HEK293 (cell line): ENCODE measurements around the gene UROC1.

Source experiments
- CTCF ChIA-PET: fragments of 350-600 bp; formaldehyde crosslinking; extraction: SDS; loops from one replicate; lab custom pipeline; 2021; ENCODE audit warnings: antibody characterized with exemption; lab: Yijun Ruan, JAX
- POLR2A ChIA-PET: fragments of 300-600 bp; formaldehyde crosslinking; extraction: SDS; loops from one replicate; lab custom pipeline; 2020; ENCODE audit warnings: antibody characterized with exemption, inconsistent platforms; lab: Yijun Ruan, JAX
- H3K27ac ChIP-seq: fragments of 200-500 bp; sonication (Bioruptor generic); 2 replicates; pipeline ENCODE4 v1.5.1; 2014; ENCODE audit warnings: low read depth, low read length, control low read depth, inconsistent platforms; ENCODE audit errors: extremely low read depth
- H3K36me3 ChIP-seq, 2 experiments: fragments of 200-500 bp in 1 of 2; sonication (Bioruptor generic) in 1 of 2; 1 replicate in 1 of 2; 2 replicates in 1 of 2; pipeline ENCODE4 v1.5.1; 2014 to 2017; ENCODE audit warnings: inconsistent platforms in 2 of 2, low read length in 2 of 2; ENCODE audit not compliant: control insufficient read depth in 2 of 2, insufficient read depth in 1 of 2
- H3K4me1 ChIP-seq: fragments of 200-500 bp; sonication (Bioruptor generic); 2 replicates; pipeline ENCODE4 v1.5.1; 2014; ENCODE audit warnings: mild to moderate bottlenecking, low read length, inconsistent platforms; ENCODE audit not compliant: control insufficient read depth, insufficient read depth
- H3K4me3 ChIP-seq: 2 replicates; pipeline ENCODE4 v1.5.1; 2011; ENCODE audit warnings: low read depth, mild to moderate bottlenecking, control low read depth, low read length, moderate library complexity
- H3K9me3 ChIP-seq: fragments of 200-500 bp; sonication (Bioruptor generic); 2 replicates; pipeline ENCODE4 v1.5.1; 2014; ENCODE audit warnings: low read depth, low read length, inconsistent platforms; ENCODE audit not compliant: control insufficient read depth, insufficient read depth
- PBX3 ChIP-seq: sonication (generic); formaldehyde crosslinking; IDR thresholded peaks from 2 replicates; pipeline ENCODE4 v1.8.1; 2022; ENCODE audit warnings: mild to moderate bottlenecking, moderate library complexity, missing genetic modification reagents
- PRDM10 ChIP-seq: fragments of 450-650 bp; formaldehyde crosslinking; IDR thresholded peaks from 2 replicates; pipeline ENCODE4 v1.5.1; 2016; ENCODE audit warnings: missing biosample characterization, missing genetic modification characterization
- PRDM2 ChIP-seq: fragments of 450-650 bp; formaldehyde crosslinking; IDR thresholded peaks from 2 replicates; pipeline ENCODE4 v1.5.1; 2016; ENCODE audit warnings: missing biosample characterization, missing genetic modification characterization, borderline replicate concordance
- PRDM4 ChIP-seq: fragments of 450-650 bp; formaldehyde crosslinking; IDR thresholded peaks from 2 replicates; pipeline ENCODE4 v1.5.1; 2017; ENCODE audit warnings: missing biosample characterization, missing genetic modification characterization
- ZBTB11 ChIP-seq: fragments of 450-650 bp; formaldehyde crosslinking; conservative IDR thresholded peaks from 2 replicates; pipeline ENCODE4 v1.5.1; 2016; ENCODE audit warnings: low read depth, missing biosample characterization, missing genetic modification characterization
- ZBTB48 ChIP-seq: fragments of 450-650 bp; formaldehyde crosslinking; IDR thresholded peaks from 2 replicates; pipeline ENCODE4 v1.5.1; 2016; ENCODE audit warnings: missing biosample characterization, missing genetic modification characterization
- ZFP3 ChIP-seq: fragments of 450-650 bp; formaldehyde crosslinking; IDR thresholded peaks from 2 replicates; pipeline ENCODE4 v1.5.1; 2016; ENCODE audit warnings: low read depth, missing biosample characterization, missing genetic modification characterization
- ZNF184 ChIP-seq: fragments of 450-650 bp; IDR thresholded peaks from 2 replicates; pipeline ENCODE4 v1.5.1; 2018; ENCODE audit warnings: missing biosample characterization, mild to moderate bottlenecking, missing genetic modification characterization
- ZNF311 ChIP-seq: fragments of 450-650 bp; formaldehyde crosslinking; IDR thresholded peaks from 2 replicates; pipeline ENCODE4 v1.5.1; 2017; ENCODE audit warnings: missing biosample characterization, missing genetic modification characterization, borderline replicate concordance
- ZNF324 ChIP-seq: fragments of 450-650 bp; formaldehyde crosslinking; IDR thresholded peaks from 2 replicates; pipeline ENCODE4 v1.5.1; 2016; ENCODE audit warnings: missing biosample characterization, missing genetic modification characterization
- ZNF404 ChIP-seq: fragments of 450-650 bp; formaldehyde crosslinking; IDR thresholded peaks from 2 replicates; pipeline ENCODE4 v1.5.1; 2017; ENCODE audit warnings: missing biosample characterization, missing genetic modification characterization
- ZNF830 ChIP-seq: fragments of 450-650 bp; IDR thresholded peaks from 2 replicates; pipeline ENCODE4 v1.5.0; 2018; ENCODE audit warnings: missing biosample characterization, missing genetic modification characterization, low read depth, mild to moderate bottlenecking, moderate library complexity

The UROC1 gene

GRCh38 chr3:126493051-126493450, 24.5 kb downstream of the UROC1 start (continued):
- no peak for TF ChIP-seq PRDM2 (tag by site-specific recombination)

GRCh38 chr3:126491221-126492013, 26.2 kb downstream of the UROC1 start:
- H3K36me3 ChIP-seq, result no peaks in the 10 kb centered on the region
- no peak for TF ChIP-seq ZNF830 (tag by site-specific recombination)
- no peak for TF ChIP-seq ZFP3 (tag by site-specific recombination)
- no peak for TF ChIP-seq PRDM4
- no peak for TF ChIP-seq ZBTB48 (tag by site-specific recombination)
- no peak for TF ChIP-seq ZNF184 (tag by site-specific recombination)
- no peak overlapping the region for H3K27ac ChIP-seq
- CTCF ChIA-PET, result interaction anchor here (1.6 kb wide), 1 partner anchor 29 kb away, joined by 5 read pairs; no protein-coding TSS in a partner anchor
- POLR2A ChIA-PET, result no interaction called here
- H3K4me1 ChIP-seq, result no peaks in the 10 kb centered on the region
- H3K9me3 ChIP-seq, result no peaks in the 10 kb centered on the region
- H3K4me3 ChIP-seq, result no peak overlapping the region

- ChIA-PET CTCF (interaction anchor here (1.6 kb wide), 1 partner anchor 30 kb away, joined by 5 read pairs; no protein-coding TSS in a partner anchor), POLR2A (no interaction called here)
- no peaks in the 10 kb centered on the region for H3K9me3 ChIP-seq
- TF ChIP-seq ZNF311 (tag by site-specific recombination) (no peak), ZNF404 (no peak), ZBTB11 (no peak), PRDM10 (tag by site-specific recombination) (no peak), ZNF324 (no peak), PBX3 (CRISPR knock-in tag) (no peak)
Observed at GRCh38 chr3:126490619-126491018, 27.0 kb downstream of the UROC1 start.

More at GRCh38 chr3:126490619-126491018, 27.0 kb downstream of the UROC1 start:
- Histone ChIP-seq H3K4me3 (no peak overlapping the region), H3K36me3 (no peaks in the 10 kb centered on the region), H3K4me1 (no peaks in the 10 kb centered on the region), H3K27ac (no peak overlapping the region)
